Stimulated activated CD4-positive, alpha-beta T cell treated with anti-CD3 and anti-CD28 coated beads, Interleukin-1b, Interleukin-23, amount 100 ng/mL, for 1 hour (primary cell): ENCODE data around the gene CLEC1A.

Source experiments
- DNase-seq, 2 donors: peaks; one replicate each; pipeline ENCODE4 v3.0.0-alpha.2; 2020; ENCODE audit warnings: low read depth in 2 of 2

CLEC1A gene, protein sequence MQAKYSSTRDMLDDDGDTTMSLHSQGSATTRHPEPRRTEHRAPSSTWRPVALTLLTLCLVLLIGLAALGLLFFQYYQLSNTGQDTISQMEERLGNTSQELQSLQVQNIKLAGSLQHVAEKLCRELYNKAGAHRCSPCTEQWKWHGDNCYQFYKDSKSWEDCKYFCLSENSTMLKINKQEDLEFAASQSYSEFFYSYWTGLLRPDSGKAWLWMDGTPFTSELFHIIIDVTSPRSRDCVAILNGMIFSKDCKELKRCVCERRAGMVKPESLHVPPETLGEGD

DNA sequence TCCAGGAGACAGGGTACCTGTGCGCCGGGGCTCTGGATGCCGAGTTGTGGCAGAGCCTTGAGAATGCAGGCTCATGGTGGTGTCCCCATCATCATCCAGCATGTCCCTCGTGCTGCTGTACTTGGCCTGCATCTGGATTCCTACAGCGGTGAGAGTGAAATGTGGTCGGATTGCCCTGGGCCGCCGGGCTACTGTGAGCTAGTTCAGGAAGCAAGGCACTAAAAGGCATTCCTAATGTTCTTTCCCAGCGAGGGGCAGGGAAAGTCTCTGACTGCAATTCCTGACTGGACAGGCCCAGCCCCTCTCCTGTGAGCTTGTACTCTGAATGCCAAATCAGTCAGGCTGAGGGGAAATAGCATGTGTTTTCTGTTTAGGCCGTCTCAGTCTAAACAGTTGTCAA, at the start of gene CLEC1A:
CLEC1A (minus strand) TSS at position 195 of the 400 bp plus-strand sequence; CDS start at position 132, 63 bp downstream.
- DNase-seq, result no peak

DNA sequence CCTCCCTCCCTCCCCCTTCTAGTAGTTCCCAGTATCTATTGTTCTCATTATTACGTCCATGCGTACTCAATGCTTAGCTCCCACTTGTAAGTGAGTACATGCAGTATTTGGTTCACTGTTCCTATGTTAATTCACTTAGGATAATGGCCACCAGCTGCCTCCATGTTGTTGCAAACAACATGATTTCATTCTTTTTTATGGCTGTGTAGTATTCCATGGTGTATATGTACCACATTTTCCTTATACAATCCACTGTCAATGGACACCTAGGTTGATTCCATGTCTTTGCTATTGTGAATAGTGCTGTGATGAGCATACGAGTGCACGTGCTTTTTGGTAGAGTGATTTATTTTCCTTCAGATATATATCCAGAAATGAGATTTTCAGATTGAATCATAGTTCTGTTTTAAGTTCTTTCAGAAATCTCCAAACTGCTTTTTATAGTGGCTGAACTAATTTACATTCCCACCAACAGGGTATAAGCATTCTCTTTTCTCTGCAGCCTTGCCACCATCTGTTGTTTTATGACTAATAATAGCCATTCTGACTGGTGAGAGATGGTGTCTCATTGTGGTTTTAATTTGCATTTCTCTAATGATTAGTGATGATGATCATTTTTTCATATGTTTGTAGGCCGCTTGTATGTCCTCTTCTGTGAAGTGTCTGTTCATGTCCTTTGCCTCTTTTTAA, 49.1 kb upstream of the CLEC1A start:
- DNase-seq, result no peak

DNA sequence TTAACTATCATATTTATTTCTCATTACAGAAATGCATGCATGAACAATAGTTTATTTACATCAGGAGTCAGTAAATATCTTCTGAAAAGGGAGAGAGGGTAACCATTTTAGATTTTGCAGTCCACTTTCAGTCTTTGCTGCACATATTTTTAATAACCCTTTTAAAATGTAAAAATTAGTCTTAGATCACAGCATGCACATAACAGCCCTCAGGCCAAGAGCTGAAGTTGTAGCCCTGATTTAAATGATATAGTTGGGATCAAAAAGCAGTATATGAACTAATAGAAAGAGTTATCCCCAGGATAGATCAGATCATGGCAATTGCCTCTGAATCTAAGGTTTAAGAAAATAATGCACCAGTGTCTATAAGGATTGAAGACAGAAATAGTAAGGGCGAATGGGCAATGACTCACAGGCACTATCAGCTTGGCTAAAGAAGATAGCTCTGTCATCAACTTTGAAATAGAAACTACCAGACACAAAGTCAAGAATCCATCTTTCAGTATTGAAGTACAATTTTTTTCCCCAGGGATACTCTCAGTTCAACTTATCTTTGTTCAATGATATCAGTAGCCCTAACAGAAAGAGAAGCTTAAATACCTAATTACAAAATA, 44.3 kb upstream of the CLEC1A start:
- DNase-seq, result no peak

DNA sequence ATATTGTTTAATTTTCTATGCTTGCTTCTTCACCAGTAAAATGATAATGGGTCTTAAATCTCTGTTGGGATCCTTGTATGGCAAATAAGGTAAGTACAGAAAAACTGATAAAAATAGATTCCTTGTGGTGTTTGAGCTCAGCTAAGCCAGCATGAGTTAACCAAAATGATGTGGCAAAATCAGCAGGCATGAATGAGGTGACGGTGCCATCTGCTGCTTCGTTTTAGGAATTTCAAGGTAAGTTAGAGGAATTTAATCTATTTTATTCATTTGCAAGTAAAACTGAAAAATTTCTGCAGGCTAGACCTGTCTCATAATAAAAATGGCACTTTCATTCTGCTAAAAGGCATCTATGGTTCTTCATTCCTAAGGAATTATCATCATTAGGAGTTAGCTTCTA, 41.2 kb upstream of the CLEC1A start:
- DNase-seq, result no peak

DNA sequence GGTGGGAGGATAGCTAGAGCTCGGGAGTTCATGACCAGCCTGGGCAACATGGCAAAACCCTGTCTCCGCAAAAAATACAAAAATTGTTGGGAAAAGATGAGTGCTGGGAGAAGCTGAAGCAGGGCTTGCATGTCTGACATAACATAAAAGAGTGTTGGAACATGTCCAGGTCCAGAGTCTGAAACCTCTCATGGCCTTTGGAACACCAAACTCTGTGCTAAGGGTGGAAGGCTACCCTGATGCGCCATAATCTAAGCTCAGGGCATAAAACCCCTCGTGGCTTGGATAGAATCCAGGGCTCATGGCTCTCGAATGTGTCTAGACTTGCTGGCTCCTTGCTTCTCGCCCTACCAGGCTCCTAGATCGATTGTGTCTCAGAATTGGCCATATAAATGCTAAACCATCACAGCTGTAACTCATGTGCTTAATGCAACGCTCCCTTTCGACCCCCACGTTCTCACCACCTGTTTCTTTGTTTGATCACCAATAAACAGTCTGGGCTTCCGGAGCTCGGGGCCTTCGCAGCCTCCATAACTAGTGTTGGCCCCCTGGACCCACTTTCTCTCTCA, 37.9 kb upstream of the CLEC1A start:
- DNase-seq, result no peak

DNA sequence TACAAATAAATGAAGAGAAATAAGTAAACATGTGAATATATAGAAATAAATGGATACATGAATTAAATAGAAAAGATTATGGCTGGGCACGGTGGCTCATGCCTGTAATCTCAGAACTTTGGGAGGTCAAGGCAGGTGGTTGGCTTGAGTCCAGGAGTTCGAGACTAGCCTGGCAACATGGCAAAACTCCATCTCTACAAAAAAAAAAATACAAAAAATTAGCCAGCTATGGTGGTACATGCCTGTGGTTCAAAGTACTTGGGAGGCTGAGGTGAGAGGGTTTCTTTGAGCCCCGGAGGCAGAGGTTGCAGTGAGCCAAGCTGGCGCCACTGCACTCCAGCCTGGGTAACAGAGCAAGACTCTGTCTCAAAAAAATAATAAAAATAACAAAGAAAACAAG, 36.3 kb upstream of the CLEC1A start:
- DNase-seq, result no peak

DNA sequence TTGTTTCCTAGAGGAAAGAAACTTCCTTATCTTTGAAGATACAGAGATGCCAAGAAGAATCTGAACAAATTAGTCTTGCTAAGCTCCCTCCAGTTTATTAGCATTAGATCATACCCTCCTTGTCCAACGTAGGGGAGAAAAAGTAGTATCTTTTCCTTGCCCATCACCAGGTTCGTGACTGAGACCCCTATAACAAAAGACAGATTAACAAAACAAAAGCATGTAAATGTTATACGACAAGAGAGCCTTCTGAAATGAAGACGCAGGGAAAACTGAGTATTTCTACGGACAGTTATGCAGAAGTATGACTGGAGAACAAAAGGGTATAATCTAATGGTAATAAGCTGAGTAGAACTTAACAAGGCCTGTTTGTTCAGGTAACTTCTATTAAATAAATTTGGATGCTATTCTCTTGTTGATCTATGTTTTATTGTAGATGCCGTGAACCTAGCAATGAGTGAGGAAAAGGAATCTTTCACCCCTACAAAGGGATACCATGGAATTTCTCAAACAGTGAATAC, 34.1 kb upstream of the CLEC1A start:
- no peak for DNase-seq

DNA sequence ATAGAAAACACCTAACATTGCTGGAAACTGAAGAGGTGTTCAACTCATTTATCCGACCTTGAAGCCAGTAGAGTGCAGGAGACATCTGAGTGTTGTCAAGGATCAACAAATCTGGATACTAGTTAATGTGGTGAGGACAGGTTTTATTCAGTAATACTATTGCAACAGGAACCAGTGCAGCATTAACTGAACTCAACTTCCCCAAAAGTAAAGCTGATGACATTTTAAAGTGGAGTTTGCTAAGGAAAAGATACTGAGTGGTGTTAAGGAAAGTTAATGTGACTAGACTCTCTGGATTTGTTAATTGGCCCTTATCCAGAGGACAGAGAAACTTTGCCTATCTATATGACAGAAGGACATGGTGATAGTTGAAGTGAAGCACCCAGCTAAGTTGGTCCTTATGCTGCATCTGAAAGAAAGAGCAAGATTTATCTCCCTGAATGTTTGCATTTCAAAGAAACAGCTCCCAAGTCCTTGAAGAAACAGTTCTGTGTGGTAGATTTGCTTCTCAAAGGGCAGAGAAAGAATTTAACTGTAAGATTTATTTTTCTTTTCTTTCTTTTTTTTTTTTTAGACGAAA, 32.4 kb upstream of the CLEC1A start:
- DNase-seq, result no peak

DNA sequence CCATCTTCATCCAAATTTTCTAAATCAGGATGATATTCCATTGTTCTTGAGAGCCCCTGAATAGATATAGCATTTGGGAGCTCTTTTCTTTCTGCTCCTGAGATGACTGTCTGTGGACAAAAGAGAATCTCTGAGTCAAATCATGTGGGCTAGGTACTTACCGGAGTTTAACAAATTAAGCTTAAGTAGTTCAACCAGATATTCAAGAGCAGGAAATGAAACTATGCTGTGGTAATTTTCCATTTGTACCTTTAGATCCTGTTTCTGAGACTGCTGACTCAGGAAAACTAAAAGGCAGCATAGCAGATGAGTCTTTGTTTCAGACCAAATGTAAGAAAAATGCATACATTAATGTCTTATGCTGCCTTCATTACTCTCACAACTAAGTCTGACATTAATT, 31.3 kb upstream of the CLEC1A start, which contains the start of gene CLEC7A:
CLEC7A (minus strand) TSS at position 158 of the 400 bp plus-strand sequence; CDS start at position 41, 117 bp downstream.
- DNase-seq, result no peak

DNA sequence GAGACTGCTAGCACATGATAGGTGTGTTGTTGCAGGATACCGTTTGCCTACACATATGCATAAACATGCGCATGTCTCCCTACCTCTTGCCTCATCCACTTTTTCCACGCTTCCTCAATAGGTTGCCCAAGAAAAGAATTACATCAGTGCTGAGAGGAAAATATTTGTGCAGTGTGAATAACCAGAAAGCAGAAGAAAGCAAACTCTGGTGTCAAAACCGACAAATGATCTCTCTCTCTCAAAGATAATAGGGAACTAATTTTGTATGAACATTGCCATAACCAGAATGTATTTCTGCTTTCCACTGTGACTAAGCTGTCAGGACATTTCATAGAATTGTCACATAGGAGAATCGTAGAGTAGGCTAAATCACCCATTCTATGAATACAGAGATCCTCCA, 29.9 kb upstream of the CLEC1A start:
- no peak for DNase-seq

DNA sequence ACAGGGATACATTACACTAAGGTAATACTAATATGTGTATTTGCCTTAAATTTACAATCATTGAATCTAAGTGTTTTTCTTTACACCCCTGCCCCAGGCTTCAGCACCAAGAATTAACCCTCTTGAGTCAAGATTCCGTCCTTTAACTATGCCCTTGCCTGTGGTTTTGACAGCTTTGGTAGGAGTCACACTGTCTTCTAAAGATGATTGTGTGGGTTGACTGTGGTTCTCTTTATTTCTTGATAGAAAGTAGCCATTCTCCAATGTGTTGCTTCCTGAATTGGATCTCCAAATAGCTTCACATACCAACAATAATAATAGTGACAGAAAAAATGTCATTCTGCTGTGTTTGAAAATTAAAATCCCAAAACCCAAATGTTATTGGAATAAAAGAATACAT, 27.6 kb upstream of the CLEC1A start:
- no peak for DNase-seq

DNA sequence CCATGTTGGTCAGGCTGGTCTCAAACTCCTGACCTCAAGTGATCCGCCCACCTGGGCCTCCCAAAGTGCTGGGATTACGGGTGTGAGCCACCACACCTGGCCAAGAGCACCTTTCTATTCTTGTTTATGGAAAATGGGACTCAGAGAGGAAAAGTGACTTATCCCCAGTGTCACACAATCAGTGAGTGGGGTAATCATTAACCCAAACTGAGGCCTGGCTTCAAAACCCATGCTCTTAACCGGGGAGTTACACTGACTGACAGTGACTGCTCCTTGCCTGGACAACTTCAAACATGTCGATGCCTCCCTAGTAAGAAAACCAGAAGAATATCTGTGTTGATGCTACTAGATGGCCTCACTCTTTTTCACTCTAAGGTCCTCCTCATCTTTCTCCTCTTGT, 23.9 kb upstream of the CLEC1A start:
- no peak for DNase-seq

DNA sequence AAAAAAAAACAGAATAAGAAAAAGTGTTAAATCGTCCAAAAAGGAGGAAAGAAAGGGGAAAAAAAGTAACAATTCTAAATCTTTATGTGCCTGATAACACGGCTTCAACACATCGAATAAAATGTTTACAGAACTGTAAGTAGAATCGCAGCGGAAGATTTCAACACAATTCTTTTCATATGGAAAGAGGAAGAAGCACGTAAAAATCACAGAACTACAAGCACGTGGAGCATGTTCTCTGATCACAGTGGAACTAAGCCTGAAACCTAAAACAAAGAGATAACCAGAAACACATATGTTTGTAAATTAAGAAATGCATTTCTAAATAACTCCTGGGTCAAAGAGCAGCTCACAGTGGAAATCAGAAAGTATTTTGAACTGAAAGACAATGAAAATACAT, 22.5 kb upstream of the CLEC1A start:
- no peak for DNase-seq

DNA sequence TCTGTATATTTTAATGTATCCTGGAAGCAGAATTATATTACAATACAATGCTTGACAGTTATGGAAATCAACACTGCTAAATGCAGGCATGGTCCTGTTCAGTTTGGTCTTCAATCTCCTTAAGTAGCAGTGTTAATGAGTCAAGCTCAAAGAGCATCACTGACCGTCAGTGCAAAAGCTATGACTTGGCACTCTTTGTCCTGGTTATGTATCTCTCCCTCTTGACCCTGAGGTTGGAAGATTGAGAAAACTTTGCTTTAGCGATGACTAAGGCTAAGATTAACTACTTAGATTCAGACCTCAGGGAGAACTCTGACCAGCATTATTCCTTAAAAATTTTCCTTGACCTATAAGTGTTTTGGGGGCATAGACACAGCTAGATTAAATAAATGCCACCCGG, 20.3 kb upstream of the CLEC1A start:
- no peak for DNase-seq

DNA sequence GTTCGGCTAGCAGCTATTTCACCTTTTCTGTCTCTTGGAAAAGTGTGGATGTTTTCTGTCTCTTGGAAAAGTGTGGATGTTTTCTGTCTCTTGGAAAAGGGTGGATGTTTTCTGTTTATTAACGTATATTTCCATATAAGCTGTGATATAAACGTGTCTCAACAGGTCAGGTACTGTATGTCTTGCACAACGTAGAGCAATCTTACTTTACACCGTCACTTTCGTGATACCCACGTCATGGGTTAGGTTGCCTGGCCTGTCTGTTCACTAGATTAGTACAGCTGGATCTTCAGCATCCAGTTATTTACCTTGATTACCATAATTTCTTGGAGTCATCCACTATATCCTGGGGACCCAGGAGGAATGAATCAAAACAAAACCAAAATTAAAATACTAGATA, 17.1 kb upstream of the CLEC1A start:
- DNase-seq, result no peak

DNA sequence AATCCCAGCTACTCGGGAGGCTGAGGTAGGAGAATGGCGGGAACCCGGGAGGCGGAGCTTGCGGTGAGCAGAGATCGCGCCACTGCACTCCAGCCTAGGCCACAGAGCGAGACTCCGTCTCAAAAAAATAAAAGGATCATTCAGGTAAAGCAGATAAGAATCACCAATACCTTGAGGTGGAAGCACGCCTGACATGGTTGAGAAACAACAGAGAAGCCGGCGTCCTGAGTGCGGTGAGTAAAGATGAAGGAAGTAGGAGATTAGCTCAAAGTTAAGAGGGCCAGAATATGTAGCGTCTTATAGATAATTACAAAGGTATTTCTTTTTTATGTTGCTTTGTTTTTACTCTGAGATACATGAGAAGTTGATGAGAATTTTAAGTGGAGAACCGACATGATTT, 16.5 kb upstream of the CLEC1A start:
- DNase-seq, result no peak

DNA sequence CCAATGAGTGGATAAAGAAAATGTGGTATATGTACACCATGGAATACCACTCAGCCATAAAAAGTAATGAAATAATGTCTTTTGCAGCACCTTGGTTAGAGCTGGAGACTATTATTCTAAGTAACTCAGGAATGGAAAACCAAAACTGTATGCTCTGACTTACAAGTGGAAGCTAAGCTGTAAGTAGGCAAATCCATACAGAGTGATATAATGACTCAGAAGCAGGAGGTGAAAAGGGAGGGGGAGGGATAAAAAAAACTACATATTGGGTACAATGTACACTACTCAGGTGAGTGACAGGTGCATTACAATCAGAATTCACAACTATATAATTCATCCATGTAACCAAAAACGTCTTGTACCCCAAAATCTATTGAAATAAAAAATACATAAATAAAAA, 15.1 kb upstream of the CLEC1A start:
- no peak for DNase-seq

DNA sequence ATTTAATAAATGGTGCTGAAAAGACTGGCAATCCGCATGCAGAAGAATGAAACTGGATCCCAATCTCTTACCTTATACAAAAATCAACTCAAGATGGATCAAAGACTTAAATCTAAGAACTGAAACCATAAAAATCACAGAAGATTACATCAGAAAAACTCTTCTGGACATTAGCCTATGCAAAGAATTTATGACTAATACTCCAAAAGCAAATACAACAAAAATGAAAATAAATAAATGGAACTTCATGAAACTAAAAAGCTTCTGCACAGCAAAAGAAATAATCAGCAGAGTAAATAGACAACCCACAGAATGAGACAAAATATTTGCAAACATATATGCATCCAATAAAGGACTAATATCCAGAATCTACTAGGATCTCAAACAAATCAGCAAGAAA, 14.3 kb upstream of the CLEC1A start:
- DNase-seq, result no peak

DNA sequence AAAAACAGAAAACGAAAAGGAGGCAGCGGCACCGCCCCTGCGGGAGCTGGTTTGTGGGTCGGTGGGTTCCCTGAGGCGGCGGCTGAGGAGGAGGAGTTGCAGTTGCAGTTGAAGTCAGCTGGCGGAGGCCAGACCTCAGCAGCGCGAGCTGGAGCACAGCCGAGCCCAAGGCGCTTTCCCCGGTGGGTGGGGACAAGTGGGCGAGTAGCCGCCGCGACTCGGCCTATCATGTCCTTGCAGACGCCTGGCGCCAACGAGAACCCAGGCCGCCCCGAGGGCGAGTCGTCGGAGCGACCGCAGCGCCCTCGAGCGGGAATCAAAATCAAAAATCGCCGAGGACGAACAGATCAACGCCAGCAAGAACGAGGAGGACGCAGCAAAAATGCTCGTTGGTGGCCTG, 12.7 kb upstream of the CLEC1A start:
- DNase-seq, result no peak

DNA sequence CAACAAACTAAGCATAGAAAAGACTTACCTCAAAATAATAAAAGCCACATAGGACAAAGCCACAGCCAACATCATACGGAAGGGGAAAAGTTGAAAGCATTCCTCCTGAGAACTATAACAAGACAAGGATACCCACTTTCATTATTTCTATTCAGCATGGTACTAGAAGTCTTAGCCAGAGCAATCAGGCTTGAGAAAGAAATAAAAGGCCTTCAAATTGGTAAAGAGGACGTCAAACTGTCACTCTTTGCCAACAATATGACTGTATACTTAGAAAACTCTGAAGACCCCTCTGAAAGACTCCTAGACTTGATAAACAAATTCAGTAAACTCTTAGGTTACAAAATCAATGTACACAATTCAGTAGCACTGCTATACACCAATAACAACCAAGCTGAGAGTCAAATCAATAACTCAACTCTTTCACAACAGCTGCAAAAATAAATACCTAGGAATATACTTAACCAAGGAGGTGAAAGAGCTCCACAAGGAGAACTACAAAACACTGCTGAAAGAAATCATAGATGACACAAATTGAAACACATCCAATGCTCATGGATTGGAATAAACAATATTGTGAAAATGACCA, 11.6 kb upstream of the CLEC1A start:
- no peak for DNase-seq

DNA sequence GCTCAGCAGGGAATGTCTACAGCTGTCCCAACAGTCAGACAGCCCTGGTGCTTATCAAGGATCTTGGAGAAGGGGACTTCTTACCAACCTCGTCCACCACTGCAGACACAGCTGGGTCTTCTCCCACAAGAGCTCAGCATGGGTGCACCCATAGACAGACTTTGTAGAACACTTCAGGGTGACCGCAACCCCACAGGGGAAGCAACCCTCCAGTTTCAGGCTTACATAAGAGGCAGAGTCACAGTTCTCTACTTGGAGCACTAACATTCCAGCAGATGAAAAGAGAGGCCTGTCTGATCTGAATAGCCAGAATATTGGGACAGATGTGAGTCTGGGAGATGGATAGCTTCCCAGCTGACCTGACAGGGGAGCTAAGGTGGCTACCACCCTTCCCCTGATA, 3.5 kb upstream of the CLEC1A start:
- DNase-seq, result no peak
